IMR-90 (cell line): ENCODE measurements around the gene TP53I11. TPM values are rescaled to one million over a fixed set of nuclear protein-coding genes. Genes with fewer than 3 reads are reported as not detected.

ENCODE experiments used
- ATAC-seq: fragments of 200-7000 bp; cut with Tn5 transposase; 2 replicates; pipeline ENCODE4 v1.9.1; 2020; ENCODE audit warnings: low read depth, mild to moderate bottlenecking, moderate library complexity
- BruUV-seq: library from RNA; stranded (reverse); fragments of 400-500 nt; replicated peaks from 2 replicates; lab custom pipeline; 2021; lab: Mats Ljungman, UMichigan
- CTCF ChIA-PET: fragments of 300-600 bp; formaldehyde crosslinking; extraction: SDS; loops from one replicate; lab custom pipeline; 2021; ENCODE audit warnings: antibody characterized with exemption; lab: Yijun Ruan, JAX
- POLR2A ChIA-PET: fragments of 300-600 bp; sonication (Branson Sonifier 250); formaldehyde crosslinking; loops from one replicate; lab custom pipeline; 2022; ENCODE audit warnings: antibody characterized with exemption; ENCODE audit not compliant: unreplicated experiment; lab: Charles Lee
- DNase-seq: peaks from one replicate; pipeline ENCODE4 v3.0.0; 2013
- H2AFZ ChIP-seq: replicated peaks from 2 replicates; pipeline ENCODE3; 2013; ENCODE audit warnings: low read length, mild to moderate bottlenecking; ENCODE audit not compliant: poor library complexity
- H2AK5ac ChIP-seq: 2 replicates; pipeline ENCODE4 v1.6.1; 2013; ENCODE audit warnings: low read depth, low read length, inconsistent platforms
- H2AK9ac ChIP-seq: replicated peaks from 2 replicates; pipeline ENCODE3; 2013; ENCODE audit warnings: mild to moderate bottlenecking, low read depth, low read length, moderate library complexity; ENCODE audit not compliant: poor library complexity
- H2BK120ac ChIP-seq: 2 replicates; pipeline ENCODE4 v1.6.1; 2013; ENCODE audit warnings: low read depth, low read length, inconsistent platforms
- H2BK15ac ChIP-seq: 3 replicates; pipeline ENCODE4 v1.6.1; 2013; ENCODE audit warnings: low read depth, low read length, inconsistent platforms
- H2BK20ac ChIP-seq: 2 replicates; pipeline ENCODE4 v1.6.1; 2013; ENCODE audit warnings: low read depth, mild to moderate bottlenecking, inconsistent platforms, low read length, moderate library complexity
- H2BK5ac ChIP-seq: 2 replicates; pipeline ENCODE4 v1.6.1; 2013; ENCODE audit warnings: mild to moderate bottlenecking, low read depth, low read length, inconsistent platforms; ENCODE audit not compliant: poor library complexity, severe bottlenecking
- H3K14ac ChIP-seq: replicated peaks from 2 replicates; pipeline ENCODE4 v1.6.1; 2013; ENCODE audit warnings: low read depth, low read length, inconsistent platforms
- H3K18ac ChIP-seq: 2 replicates; pipeline ENCODE4 v1.6.1; 2013; ENCODE audit warnings: low read depth, low read length, control low read depth
- H3K23ac ChIP-seq: 2 replicates; pipeline ENCODE4 v1.6.1; 2013; ENCODE audit warnings: low read depth, low read length, inconsistent platforms
- H3K27ac ChIP-seq: 2 replicates; pipeline ENCODE4 v1.5.1; 2013; ENCODE audit warnings: mild to moderate bottlenecking, control low read depth, low read length; ENCODE audit not compliant: insufficient read depth
- H3K27me3 ChIP-seq: 2 replicates; pipeline ENCODE4 v1.6.1; 2013; ENCODE audit warnings: low read length; ENCODE audit not compliant: control insufficient read depth, insufficient read depth
- H3K36me3 ChIP-seq: 2 replicates; pipeline ENCODE4 v1.6.1; 2013; ENCODE audit warnings: low read length, mixed read lengths; ENCODE audit not compliant: control insufficient read depth, insufficient read depth
- H3K4ac ChIP-seq: 2 replicates; pipeline ENCODE4 v1.6.1; 2013; ENCODE audit warnings: low read depth, low read length, inconsistent platforms
- H3K4me1 ChIP-seq: 2 replicates; pipeline ENCODE4 v1.6.1; 2013; ENCODE audit warnings: low read length, mixed read lengths; ENCODE audit not compliant: control insufficient read depth, insufficient read depth
- H3K4me2 ChIP-seq: 2 replicates; pipeline ENCODE4 v1.6.1; 2013; ENCODE audit warnings: low read depth, mild to moderate bottlenecking, control low read depth, low read length, moderate library complexity
- H3K4me3 ChIP-seq: 2 replicates; pipeline ENCODE4 v1.5.1; 2013; ENCODE audit warnings: low read depth, mild to moderate bottlenecking, control low read depth, low read length, moderate library complexity; ENCODE audit not compliant: insufficient read depth
- H3K56ac ChIP-seq: 2 replicates; pipeline ENCODE4 v1.6.1; 2013; ENCODE audit warnings: low read length, inconsistent platforms; ENCODE audit not compliant: insufficient read depth; ENCODE audit errors: extremely low read depth
- H3K79me1 ChIP-seq, 2 experiments: 2 replicates each; pipeline ENCODE4 v1.6.1; 2013; ENCODE audit warnings: low read length in 2 of 2, inconsistent platforms in 1 of 2, low read depth in 1 of 2
- H3K9ac ChIP-seq: 2 replicates; pipeline ENCODE4 v1.6.1; 2013; ENCODE audit warnings: low read depth, low read length, control low read depth
- H3K9me1 ChIP-seq: 2 replicates; pipeline ENCODE4 v1.6.1; 2013; ENCODE audit warnings: low read length, inconsistent platforms; ENCODE audit not compliant: insufficient read depth
- H3K9me3 ChIP-seq: 2 replicates; pipeline ENCODE4 v1.6.1; 2013; ENCODE audit warnings: low read length; ENCODE audit not compliant: control insufficient read depth, insufficient read depth
- H4K20me1 ChIP-seq: 2 replicates; pipeline ENCODE4 v1.6.1; 2013; ENCODE audit warnings: low read length, inconsistent platforms; ENCODE audit not compliant: insufficient read depth
- H4K5ac ChIP-seq: 2 replicates; pipeline ENCODE4 v1.6.1; 2013; ENCODE audit warnings: mild to moderate bottlenecking, low read depth, low read length, control low read depth
- H4K8ac ChIP-seq, 2 experiments: 2 replicates each; pipeline ENCODE4 v1.6.1; 2013; ENCODE audit warnings: low read depth in 2 of 2, low read length in 2 of 2, control low read depth in 1 of 2, inconsistent platforms in 1 of 2
- H4K91ac ChIP-seq: 2 replicates; pipeline ENCODE4 v1.6.1; 2013; ENCODE audit warnings: low read depth, low read length, inconsistent platforms; ENCODE audit not compliant: insufficient read depth
- BHLHE40 ChIP-seq: fragments of 150-350 bp; IDR thresholded peaks from 2 replicates; pipeline ENCODE4 v1.6.1; 2016; ENCODE audit warnings: mild to moderate bottlenecking, low read depth, low read length
- CEBPB ChIP-seq: IDR thresholded peaks from 2 replicates; pipeline ENCODE4 v1.6.1; 2012; ENCODE audit warnings: low read depth, low read length, improper control_type of control experiment
- CHD1 ChIP-seq: IDR thresholded peaks from 2 replicates; pipeline ENCODE4 v1.6.1; 2012; ENCODE audit warnings: low read depth, low read length, improper control_type of control experiment
- CTCF ChIP-seq: conservative IDR thresholded peaks from 2 replicates; pipeline ENCODE4 v1.5.1; 2012; ENCODE audit warnings: mild to moderate bottlenecking, low read depth, low read length, improper control_type of control experiment
- ELK1 ChIP-seq: fragments of 150-350 bp; IDR thresholded peaks from 2 replicates; pipeline ENCODE4 v1.6.1; 2016; ENCODE audit warnings: low read depth, mild to moderate bottlenecking, low read length, moderate library complexity, borderline replicate concordance
- FOS ChIP-seq: fragments of 150-350 bp; IDR thresholded peaks from 2 replicates; pipeline ENCODE4 v1.6.1; 2016; ENCODE audit warnings: low read depth, low read length
- MAFK ChIP-seq: IDR thresholded peaks from 2 replicates; pipeline ENCODE4 v1.6.1; 2012; ENCODE audit warnings: low read depth, low read length, improper control_type of control experiment
- MAZ ChIP-seq: IDR thresholded peaks from 2 replicates; pipeline ENCODE4 v1.6.1; 2012; ENCODE audit warnings: low read depth, mild to moderate bottlenecking, low read length, improper control_type of control experiment, moderate library complexity, borderline replicate concordance
- MXI1 ChIP-seq: IDR thresholded peaks from 2 replicates; pipeline ENCODE4 v1.6.1; 2012; ENCODE audit warnings: low read depth, mild to moderate bottlenecking, low read length, moderate library complexity, borderline replicate concordance
- NFE2L2 ChIP-seq: fragments of 150-350 bp; IDR thresholded peaks from 2 replicates; pipeline ENCODE4 v1.6.1; 2016; ENCODE audit warnings: low read depth, mild to moderate bottlenecking, low read length
- POLR2A ChIP-seq: IDR thresholded peaks from 2 replicates; pipeline ENCODE4 v1.6.1; 2012; ENCODE audit warnings: mild to moderate bottlenecking, low read depth, low read length
- RAD21 ChIP-seq: IDR thresholded peaks from 2 replicates; pipeline ENCODE4 v1.6.1; 2012; ENCODE audit warnings: low read length, improper control_type of control experiment
- RCOR1 ChIP-seq: IDR thresholded peaks from 2 replicates; pipeline ENCODE4 v1.6.1; 2012; ENCODE audit warnings: mild to moderate bottlenecking, low read length, improper control_type of control experiment; ENCODE audit not compliant: insufficient replicate concordance
- RFX5 ChIP-seq: IDR thresholded peaks from 2 replicates; pipeline ENCODE4 v1.8.0; 2012; ENCODE audit warnings: low read depth, mild to moderate bottlenecking, low read length, moderate library complexity
- SMC3 ChIP-seq: fragments of 150-350 bp; IDR thresholded peaks from 2 replicates; pipeline ENCODE4 v1.6.1; 2016; ENCODE audit warnings: low read depth, mild to moderate bottlenecking, antibody characterized with exemption, low read length, moderate library complexity
- USF2 ChIP-seq: fragments of 150-350 bp; IDR thresholded peaks from 2 replicates; pipeline ENCODE4 v1.6.1; 2017; ENCODE audit warnings: mild to moderate bottlenecking, antibody characterized with exemption, low read length, low read depth
- WGBS, 2 experiments: methylation state at CpG; one replicate each; pipeline versions ENCODE4 v1.1.5 to v1.1.7; 2013; ENCODE audit warnings: missing lambda C conversion rate in 2 of 2; ENCODE audit not compliant: insufficient read length in 1 of 2; ENCODE audit errors: extremely low coverage in 2 of 2; 5-methylcytosine and 5-hydroxymethylcytosine counted together
- dilution Hi-C: fragments of 300-500 bp; cut with HindIII; formaldehyde crosslinking; loops from one replicate; pipeline ENCODE4 v1.14.3; 2018; ENCODE audit warnings: low sequenced_read_pairs; ENCODE audit not compliant: unreplicated experiment
- in situ Hi-C: fragments of 300-500 bp; cut with MboI; formaldehyde crosslinking; loops from 3 replicates; pipeline ENCODE4 v1.14.3; 2019; ENCODE audit warnings: low sequenced_read_pairs, inconsistent platforms, mixed read lengths
- intact Hi-C: fragments of 100-400 bp; cut with micrococcal nuclease; formaldehyde crosslinking; loops from 2 replicates; pipeline ENCODE4 v1.10.0; 2022
- polyA plus RNA-seq, 3 experiments: library from polyadenylated mRNA; depleted of rRNA; stranded (reverse); fragments of >200 nt; gene quantifications; 2 replicates each; pipeline ENCODE4 v1.2.3, GENCODE V29; 2012; ENCODE audit warnings: low replicate concordance in 1 of 3
- total RNA-seq: library from RNA; depleted of rRNA; stranded (reverse); fragments of >200 nt; gene quantifications from 2 replicates; pipeline ENCODE4 v1.2.3, GENCODE V29; 2012

The TP53I11 gene
- total and polyA plus RNA-seq, 2 of the 4 experiments (the other 2 are of a cell fraction), result 3.9 to 22.0 TPM

GRCh38 chr11:44884056-44884455 is 66.6 kb downstream of the TP53I11 start:
- Histone ChIP-seq H4K8ac (no peak overlapping the region), H3K36me3 (no peaks in the 10 kb centered on the region), H3K9ac (no peak overlapping the region), H3K4me2 (no peak overlapping the region), H3K14ac (no peak overlapping the region), H2BK5ac (no peak overlapping the region), H3K27ac (no peak overlapping the region), H3K27me3 (peaks cover 34% of the 10 kb centered on the region), H3K18ac (no peak overlapping the region), H3K4me1 (peaks cover 11% of the 10 kb centered on the region), H3K9me1 (no peaks in the 10 kb centered on the region), H3K4me3 (no peak overlapping the region), H2BK120ac (no peak overlapping the region), H3K79me1 (no peaks in the 10 kb centered on the region), H3K4ac (no peak overlapping the region), H3K56ac (no peak overlapping the region), H4K20me1 (no peaks in the 10 kb centered on the region), H4K5ac (no peak overlapping the region), H2BK20ac (no peak overlapping the region), H3K9me3 (no peaks in the 10 kb centered on the region), H2AK5ac (no peak overlapping the region), H2AK9ac (no peak overlapping the region), H4K91ac (no peak overlapping the region), H3K23ac (no peak overlapping the region), H2BK15ac (no peak overlapping the region), H2AFZ (no peak overlapping the region)
- TF ChIP-seq ELK1, result no peak
- TF ChIP-seq POLR2A, result no peak
- TF ChIP-seq MAFK, result no peak
- no peak for TF ChIP-seq MXI1
- TF ChIP-seq CEBPB, result no peak
- no peak for TF ChIP-seq BHLHE40
- no peak for TF ChIP-seq CHD1
- TF ChIP-seq MAZ, result no peak
- TF ChIP-seq RCOR1, result no peak
- TF ChIP-seq FOS, result no peak
- TF ChIP-seq NFE2L2, result no peak
- TF ChIP-seq SMC3, result no peak
- no peak for TF ChIP-seq RFX5
- no peak for TF ChIP-seq CTCF
- TF ChIP-seq USF2, result no peak
- TF ChIP-seq RAD21, result no peak
- in situ Hi-C loops (no loop called here), dilution Hi-C loops (loop anchor here (25.0 kb wide), 1 partner anchor 122 kb away; no protein-coding TSS in a partner anchor), intact Hi-C loops (no loop called here)
- 100% methylated on average over 2 of the region's 6 CpGs; no CpG with 5 or more reads in 1 of the 2 experiments for WGBS, 2 experiments
- BruUV-seq, result no TSS peak
- ChIA-PET CTCF (interaction anchor here (0.9 kb wide), 1 partner anchor 10 kb away, joined by 3 read pairs; no protein-coding TSS in a partner anchor), POLR2A (no interaction called here)
- ATAC-seq, result no peak
- DNase-seq, result no peak
